AG04450 (cell line): ENCODE measurements around the gene SLC8B1. TPM values are rescaled to one million over a fixed set of nuclear protein-coding genes. Genes with fewer than 3 reads are reported as not detected.

Experiments
- CTCF ChIA-PET: fragments of 300-600, 350-600 bp; formaldehyde crosslinking; extraction: SDS; loops from one replicate; lab custom pipeline; 2022; ENCODE audit warnings: antibody characterized with exemption, inconsistent platforms; lab: Charles Lee
- POLR2A ChIA-PET: fragments of 350-600 bp; formaldehyde crosslinking; extraction: SDS; loops from one replicate; lab custom pipeline; 2021; ENCODE audit warnings: antibody characterized with exemption, inconsistent platforms; lab: Yijun Ruan, JAX
- DNase-seq: peaks from one replicate; pipeline ENCODE4 v3.0.0-alpha.2; 2011; ENCODE audit warnings: low read depth, low spot score
- H3K27ac ChIP-seq: one replicate; pipeline ENCODE4 v1.5.1; 2012; ENCODE audit warnings: low read depth, low read length, control low read depth
- H3K27me3 ChIP-seq: one replicate; pipeline ENCODE4 v1.6.0; 2012; ENCODE audit warnings: low read length; ENCODE audit not compliant: control insufficient read depth, insufficient read depth
- H3K4me3 ChIP-seq: 2 replicates; pipeline ENCODE4 v1.5.1; 2011; ENCODE audit warnings: mild to moderate bottlenecking, low read depth, low read length, control low read depth
- H3K9me3 ChIP-seq: 2 replicates; pipeline ENCODE4 v1.5.1; 2012; ENCODE audit warnings: low read length; ENCODE audit not compliant: control insufficient read depth, insufficient read depth
- polyA plus RNA-seq: library from polyadenylated mRNA; depleted of rRNA; stranded (reverse); fragments of >200 nt; gene quantifications from 2 replicates; pipeline ENCODE4 v1.2.3, GENCODE V29; 2011
- TF ChIP-seq, protein P1 (sequence below): IDR thresholded peaks from 2 replicates; pipeline ENCODE4 v1.5.1; 2011; ENCODE audit warnings: low read depth, low read length, control low read depth, inconsistent platforms

SLC8B1 gene
- polyA plus RNA-seq, 1 experiment, result 12.1 TPM

DNA sequence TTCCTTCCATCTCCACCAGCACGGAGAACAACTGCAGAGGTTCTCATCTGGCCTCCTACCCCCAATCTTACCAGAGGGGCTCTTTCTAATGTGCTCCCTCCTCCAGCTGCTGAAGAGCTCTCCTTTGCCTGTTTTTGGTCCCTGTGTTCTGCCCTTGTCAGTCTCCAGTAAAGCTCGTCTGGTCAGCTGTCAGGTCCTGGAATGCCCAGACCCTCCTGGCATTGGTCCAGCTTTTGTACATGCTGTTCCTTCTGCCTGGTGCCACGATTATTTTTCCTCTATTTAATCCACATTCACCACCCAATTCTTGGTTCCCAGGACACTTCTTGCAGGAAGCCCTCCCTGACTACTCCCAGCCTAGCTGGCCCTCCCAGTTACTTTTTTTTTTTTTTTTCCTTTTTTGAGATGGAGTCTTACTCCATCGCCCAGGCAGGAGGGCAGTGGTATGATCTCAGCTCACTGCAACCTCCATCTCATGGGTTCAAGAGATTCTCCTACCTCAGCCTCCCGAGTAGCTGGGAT is 6.5 kb downstream of the SLC8B1 start:
- no peaks in the 10 kb centered on the region for H3K27me3 ChIP-seq
- ChIA-PET POLR2A (no interaction called here), CTCF (interaction anchor here (0.6 kb wide), 1 partner anchor 1516 kb away, joined by 3 read pairs; no protein-coding TSS in a partner anchor)
- H3K4me3 ChIP-seq, result no peak overlapping the region
- TF ChIP-seq, protein P1, sequence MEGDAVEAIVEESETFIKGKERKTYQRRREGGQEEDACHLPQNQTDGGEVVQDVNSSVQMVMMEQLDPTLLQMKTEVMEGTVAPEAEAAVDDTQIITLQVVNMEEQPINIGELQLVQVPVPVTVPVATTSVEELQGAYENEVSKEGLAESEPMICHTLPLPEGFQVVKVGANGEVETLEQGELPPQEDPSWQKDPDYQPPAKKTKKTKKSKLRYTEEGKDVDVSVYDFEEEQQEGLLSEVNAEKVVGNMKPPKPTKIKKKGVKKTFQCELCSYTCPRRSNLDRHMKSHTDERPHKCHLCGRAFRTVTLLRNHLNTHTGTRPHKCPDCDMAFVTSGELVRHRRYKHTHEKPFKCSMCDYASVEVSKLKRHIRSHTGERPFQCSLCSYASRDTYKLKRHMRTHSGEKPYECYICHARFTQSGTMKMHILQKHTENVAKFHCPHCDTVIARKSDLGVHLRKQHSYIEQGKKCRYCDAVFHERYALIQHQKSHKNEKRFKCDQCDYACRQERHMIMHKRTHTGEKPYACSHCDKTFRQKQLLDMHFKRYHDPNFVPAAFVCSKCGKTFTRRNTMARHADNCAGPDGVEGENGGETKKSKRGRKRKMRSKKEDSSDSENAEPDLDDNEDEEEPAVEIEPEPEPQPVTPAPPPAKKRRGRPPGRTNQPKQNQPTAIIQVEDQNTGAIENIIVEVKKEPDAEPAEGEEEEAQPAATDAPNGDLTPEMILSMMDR, result no peak
- H3K27ac ChIP-seq, result no peak overlapping the region
- H3K9me3 ChIP-seq, result no peaks in the 10 kb centered on the region
- no peak for DNase-seq

DNA sequence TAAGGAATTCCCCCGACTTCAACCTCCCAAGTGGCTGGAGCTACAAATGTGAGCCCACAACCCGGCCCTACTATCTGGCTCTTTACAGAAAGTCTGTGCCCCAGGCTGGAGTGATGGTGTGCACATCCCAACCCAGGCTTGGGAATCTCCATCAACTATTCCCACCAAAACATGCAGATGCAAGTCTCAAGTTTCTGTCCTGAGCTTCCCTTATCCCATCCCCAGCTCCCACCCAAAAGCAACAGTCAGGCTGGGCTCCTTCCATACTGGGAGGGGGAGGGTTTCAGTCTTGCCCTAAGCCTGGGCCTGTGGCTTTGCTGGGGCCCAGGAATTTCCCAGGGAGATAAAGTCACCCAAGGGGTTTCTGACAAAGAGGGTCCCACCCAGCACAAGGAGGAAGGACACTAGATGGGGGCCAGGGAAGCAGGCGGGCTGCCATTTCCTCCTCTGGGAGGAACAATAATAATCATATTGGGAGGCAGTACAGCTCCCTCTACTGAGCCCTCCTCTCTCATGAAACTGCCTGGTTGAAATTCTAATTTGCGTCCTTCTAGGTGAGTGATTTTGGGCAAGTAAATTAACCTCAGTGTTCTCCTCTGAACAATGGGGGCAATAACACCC is 8.0 kb downstream of the SLC8B1 start:
- DNase-seq, result no peak
- H3K9me3 ChIP-seq, result peaks cover 3% of the 10 kb centered on the region; the same call in 1 of the 2 replicates
- no peak overlapping the region for H3K4me3 ChIP-seq
- H3K27ac ChIP-seq, result peak overlapping the region; percentile 66
- ChIA-PET CTCF (interaction anchor here (0.7 to 1.6 kb wide), 4 partner anchors 21 to 132 kb away, joined by 3 to 8 read pairs (median 4); no protein-coding TSS in a partner anchor), POLR2A (interaction anchor here (0.7 to 1.2 kb wide), 2 partner anchors 8 to 21 kb away, joined by 4 to 6 read pairs; partner anchors contain the start of gene SLC8B1)
- H3K27me3 ChIP-seq, result no peaks in the 10 kb centered on the region
- TF ChIP-seq, protein P1, result peak; percentile 8; the same call in 1 of the 2 replicates

DNA sequence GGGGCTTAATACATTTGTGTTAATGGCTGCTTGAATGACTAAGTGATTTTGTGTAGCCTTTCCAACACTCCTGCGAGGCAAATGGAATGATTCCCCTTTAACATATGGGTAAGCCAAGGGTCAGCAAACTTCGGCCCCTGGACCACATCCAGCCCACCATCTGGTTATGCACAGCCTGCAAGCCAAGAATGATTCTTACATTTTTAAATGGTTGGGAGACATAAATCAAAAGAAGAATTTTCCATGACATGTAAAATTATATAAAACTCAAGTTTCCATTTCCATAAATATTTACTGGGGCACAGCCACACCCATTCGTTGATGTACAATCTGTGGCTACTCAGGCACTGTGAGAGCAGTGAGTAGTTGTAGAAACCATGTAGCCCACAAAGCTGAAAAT is 9.0 kb downstream of the SLC8B1 start:
- peak; percentile 61 for DNase-seq
- Histone ChIP-seq H3K4me3 (no peak overlapping the region), H3K27ac (peak overlapping the region; percentile 66), H3K9me3 (peaks cover 7% of the 10 kb centered on the region), H3K27me3 (no peaks in the 10 kb centered on the region)
- TF ChIP-seq, protein P1, result no peak
- POLR2A ChIA-PET, result interaction anchor here (0.7 to 1.2 kb wide), 3 partner anchors 9 to 1083 kb away, joined by 3 to 6 read pairs (median 4); partner anchors contain the start of gene SLC8B1
- CTCF ChIA-PET, result interaction anchor here (0.7 to 1.6 kb wide), 5 partner anchors 9 to 131 kb away, joined by 3 to 8 read pairs (median 4); partner anchors contain the start of gene SLC8B1

DNA sequence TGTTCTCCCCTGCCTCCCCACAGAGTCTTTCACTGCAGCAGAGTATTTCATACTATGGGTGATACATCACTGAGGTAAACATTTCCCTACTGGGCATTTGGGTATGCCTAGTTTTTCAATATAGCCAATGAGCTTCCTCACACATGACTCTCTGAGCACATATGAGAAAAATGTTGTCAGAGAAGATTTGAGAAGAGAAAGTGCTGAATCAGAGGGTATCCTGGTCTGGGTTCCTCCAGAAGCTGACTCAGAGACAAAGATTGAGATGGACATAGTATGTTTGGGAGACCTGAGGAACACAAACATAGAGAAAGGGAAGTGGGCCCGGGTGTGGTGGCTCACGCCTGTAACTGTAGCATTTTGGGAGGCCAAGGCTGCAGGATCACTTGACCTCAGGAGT is 12.6 kb downstream of the SLC8B1 start:
- peaks cover 7% of the 10 kb centered on the region for H3K9me3 ChIP-seq
- H3K27me3 ChIP-seq, result no peaks in the 10 kb centered on the region
- CTCF ChIA-PET, result interaction anchor here (1.3 to 2.1 kb wide), 2 partner anchors 9 to 11 kb away, joined by 3 to 11 read pairs; no protein-coding TSS in a partner anchor
- peak; percentile 51 for DNase-seq
- TF ChIP-seq, protein P1, result no peak
- POLR2A ChIA-PET, result interaction anchor here (0.9 to 1.0 kb wide), 2 partner anchors 13 to 101 kb away, joined by 3 read pairs; no protein-coding TSS in a partner anchor
- peak overlapping the region; percentile 55 for H3K27ac ChIP-seq
- H3K4me3 ChIP-seq, result no peak overlapping the region
